HepG2 (cell line): ENCODE measurements around the gene PLD2. TPM values are rescaled to one million over a fixed set of nuclear protein-coding genes. Genes with fewer than 3 reads are reported as not detected.

Source experiments
- GATAD2A ChIP-seq: IDR thresholded peaks from 2 replicates; pipeline ENCODE4 v1.6.1; 2016
- HES4 ChIP-seq: sonication (generic); formaldehyde crosslinking; IDR thresholded peaks from 2 replicates; pipeline ENCODE4 v1.9.0; 2021; ENCODE audit warnings: mild to moderate bottlenecking, missing genetic modification reagents, borderline replicate concordance
- HINFP ChIP-seq: sonication (generic); formaldehyde crosslinking; IDR thresholded peaks from 2 replicates; pipeline ENCODE4 v1.4.0; 2020; ENCODE audit warnings: low read depth, mild to moderate bottlenecking, missing genetic modification reagents
- KDM5B ChIP-seq: sonication (generic); formaldehyde crosslinking; IDR thresholded peaks from 2 replicates; pipeline ENCODE4 v1.4.0; 2020; ENCODE audit warnings: missing genetic modification reagents, mild to moderate bottlenecking, borderline replicate concordance
- KDM6A ChIP-seq: IDR thresholded peaks from 2 replicates; pipeline ENCODE4 v1.6.1; 2016; ENCODE audit warnings: low read depth
- KLF12 ChIP-seq: sonication (generic); formaldehyde crosslinking; IDR thresholded peaks from 2 replicates; pipeline ENCODE4 v1.4.0; 2020; ENCODE audit warnings: missing genetic modification reagents, borderline replicate concordance
- NKX3-1 ChIP-seq: sonication (generic); formaldehyde crosslinking; IDR thresholded peaks from 2 replicates; pipeline ENCODE4 v1.5.0; 2020; ENCODE audit warnings: missing genetic modification reagents
- NONO ChIP-seq, 2 experiments: fragments of 450-650 bp in 1 of 2; sonication (generic) in 1 of 2; formaldehyde crosslinking in 1 of 2; IDR thresholded peaks in 1 of 2; conservative IDR thresholded peaks in 1 of 2; 2 replicates each; pipeline versions ENCODE4 v1.6.1 to v1.8.0; 2017 to 2022; ENCODE audit warnings: mild to moderate bottlenecking in 1 of 2, missing genetic modification reagents in 1 of 2, moderate library complexity in 1 of 2
- NPAS2 ChIP-seq: sonication (generic); formaldehyde crosslinking; IDR thresholded peaks from 2 replicates; pipeline ENCODE4 v1.8.0; 2022; ENCODE audit warnings: mild to moderate bottlenecking, missing genetic modification reagents, borderline replicate concordance
- NR0B2 ChIP-seq: sonication (generic); formaldehyde crosslinking; IDR thresholded peaks from 2 replicates; pipeline ENCODE4 v1.4.0; 2020; ENCODE audit warnings: mild to moderate bottlenecking, missing genetic modification reagents
- PHF8 ChIP-seq: sonication (generic); formaldehyde crosslinking; IDR thresholded peaks from 2 replicates; pipeline ENCODE4 v1.5.0; 2020; ENCODE audit warnings: missing genetic modification reagents
- REL ChIP-seq: sonication (generic); formaldehyde crosslinking; conservative IDR thresholded peaks from 2 replicates; pipeline ENCODE4 v1.8.0; 2022; ENCODE audit warnings: mild to moderate bottlenecking, missing genetic modification reagents, moderate library complexity
- RFXAP ChIP-seq: sonication (generic); formaldehyde crosslinking; IDR thresholded peaks from 2 replicates; pipeline ENCODE4 v1.4.0; 2020; ENCODE audit warnings: missing genetic modification reagents, borderline replicate concordance
- SKI ChIP-seq: fragments of 450-650 bp; IDR thresholded peaks from one replicate; pipeline ENCODE4 v1.6.1; 2018; ENCODE audit warnings: mild to moderate bottlenecking; ENCODE audit not compliant: partially characterized antibody
- SRY ChIP-seq: sonication (generic); formaldehyde crosslinking; IDR thresholded peaks from 2 replicates; pipeline ENCODE4 v1.8.0; 2022; ENCODE audit warnings: mild to moderate bottlenecking, missing genetic modification reagents
- STAG1 ChIP-seq: sonication (generic); formaldehyde crosslinking; IDR thresholded peaks from 2 replicates; pipeline ENCODE4 v1.4.0; 2020; ENCODE audit warnings: missing genetic modification reagents
- TOPORS ChIP-seq: sonication (generic); formaldehyde crosslinking; IDR thresholded peaks from 2 replicates; pipeline ENCODE4 v1.8.0; 2023; ENCODE audit warnings: mild to moderate bottlenecking, missing genetic modification reagents
- ZFP1 ChIP-seq: IDR thresholded peaks from 2 replicates; pipeline ENCODE4 v1.6.1; 2016
- ZNF18 ChIP-seq: sonication (generic); formaldehyde crosslinking; IDR thresholded peaks from 2 replicates; pipeline ENCODE4 v1.8.0; 2022; ENCODE audit warnings: mild to moderate bottlenecking, missing genetic modification reagents; ENCODE audit not compliant: insufficient replicate concordance
- ZNF251 ChIP-seq: sonication (generic); formaldehyde crosslinking; IDR thresholded peaks from 2 replicates; pipeline ENCODE4 v1.9.0; 2021; ENCODE audit warnings: mild to moderate bottlenecking, missing genetic modification reagents
- ZNF343 ChIP-seq: sonication (generic); formaldehyde crosslinking; IDR thresholded peaks from 2 replicates; pipeline ENCODE4 v1.4.0; 2020; ENCODE audit warnings: mild to moderate bottlenecking, missing genetic modification reagents
- ZNF510 ChIP-seq: sonication (generic); formaldehyde crosslinking; IDR thresholded peaks from 2 replicates; pipeline ENCODE4 v1.4.0; 2020; ENCODE audit warnings: low read depth, mild to moderate bottlenecking, missing genetic modification reagents
- ZNF709 ChIP-seq: sonication (generic); formaldehyde crosslinking; IDR thresholded peaks from 2 replicates; pipeline ENCODE4 v1.5.0; 2020; ENCODE audit warnings: mild to moderate bottlenecking, missing genetic modification reagents
- ZNF773 ChIP-seq: sonication (generic); formaldehyde crosslinking; IDR thresholded peaks from 2 replicates; pipeline ENCODE4 v1.4.0; 2020; ENCODE audit warnings: missing genetic modification reagents, borderline replicate concordance
- ZNF784 ChIP-seq: sonication (generic); formaldehyde crosslinking; IDR thresholded peaks from 2 replicates; pipeline ENCODE4 v1.5.1; 2020; ENCODE audit warnings: missing genetic modification reagents, mild to moderate bottlenecking, borderline replicate concordance
- polyA plus RNA-seq, 8 experiments: library from polyadenylated mRNA; depleted of rRNA in 3 of 8; stranded (reverse) in 7 of 8; unstranded in 1 of 8; fragments of >200 nt; fragmentation: Illumina TruSeq in 4 of 8; extraction: Trizol in 4 of 8; gene quantifications; 2 replicates each; pipeline versions ENCODE4 v1.2.1 to v1.2.3, GENCODE V29; 2011 to 2016; ENCODE audit warnings: low read depth in 4 of 8, missing spikeins in 1 of 8, mixed read lengths in 1 of 8; ENCODE audit not compliant: insufficient read depth in 1 of 8
- total RNA-seq, 5 experiments: library from RNA; depleted of rRNA; stranded (reverse); fragments of >200 nt; fragmentation: Illumina TruSeq; extraction: Trizol; gene quantifications; 2 replicates each; pipeline ENCODE4 v1.2.3, GENCODE V29; 2016; ENCODE audit warnings: low read depth in 1 of 5

Gene PLD2
- total and polyA plus RNA-seq, 2 of the 13 experiments (the other 11 are each of a cell fraction or from before 2014, with no cell fraction given): 13.4 to 29.7 TPM

GRCh38 chr17:4789951-4790704 is 16.8 kb upstream of the PLD2 start (continued):
- TF ChIP-seq ZNF18 (CRISPR knock-in tag) (no peak), SKI (peak; percentile 73), NONO (IDR thresholded peaks at IDR 0.05) (no peak), NONO (CRISPR knock-in tag; conservative IDR thresholded peaks at IDR 0.05) (peak; percentile 87), REL (0 out of 2 replicates have a peak, but pooled peaks have one; percentile 80), GATAD2A (no peak), NKX3-1 (CRISPR knock-in tag) (0 out of 2 replicates have a peak, but pooled peaks have one; percentile 49), ZNF343 (peak; percentile 22; the same call in 1 of the 2 replicates), PHF8 (peak; percentile 54; the same call in 1 of the 2 replicates), ZNF251 (CRISPR knock-in tag) (no peak), KDM6A (CRISPR knock-in tag) (no peak), ZFP1 (CRISPR knock-in tag) (no peak), NR0B2 (peak; percentile 38), TOPORS (0 out of 2 replicates have a peak, but pooled peaks have one; percentile 71), ZNF709 (peak; percentile 91), HES4 (CRISPR knock-in tag) (peak; percentile 91; the same call in 1 of the 2 replicates), STAG1 (CRISPR knock-in tag) (peak; percentile 79), KLF12 (CRISPR knock-in tag) (0 out of 2 replicates have a peak, but pooled peaks have one; percentile 59), ZNF784 (no peak), HINFP (CRISPR knock-in tag) (peak; percentile 82), KDM5B (CRISPR knock-in tag) (0 out of 2 replicates have a peak, but pooled peaks have one; percentile 19), RFXAP (CRISPR knock-in tag) (peak; percentile 85; the same call in 1 of the 2 replicates), ZNF773 (0 out of 2 replicates have a peak, but pooled peaks have one; percentile 4), NPAS2 (CRISPR knock-in tag) (no peak), ZNF510 (no peak), SRY (CRISPR knock-in tag) (no peak; the same call in 1 of the 2 replicates)
